ENCODE results near the gene ZNF578.
"Not testable (repeated sequence)": the region's sequence is repeated elsewhere in the genome, so short reads cannot be mapped to it uniquely, and the experiment has no call there.

DNA sequence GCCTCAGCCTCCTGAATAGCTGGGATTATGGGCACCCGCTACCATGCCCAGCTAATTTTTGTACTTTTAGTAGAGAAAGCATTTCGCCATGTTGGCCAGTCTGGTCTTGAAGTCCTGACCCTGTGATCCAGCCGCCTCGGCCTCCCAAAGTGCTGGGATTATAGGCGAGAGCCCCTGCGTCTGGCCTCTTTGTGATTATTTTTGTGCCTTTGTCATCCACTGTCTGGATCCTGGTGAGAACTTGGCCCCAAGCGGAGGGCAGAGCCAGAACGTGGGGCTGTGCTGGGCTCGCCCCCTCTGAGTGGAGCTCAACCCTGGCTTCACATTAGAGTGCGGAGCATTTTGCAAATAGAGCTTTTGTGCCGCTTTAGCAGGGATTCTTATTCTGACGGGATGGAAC, 47.6 kb downstream of the ZNF578 start:
- not testable (repeated sequence) for TF ChIP-seq CTCF (IDR thresholded peaks at IDR 0.05; ENCODE audit: low read length); EZH2 (IDR thresholded peaks at IDR 0.05; ENCODE audit: borderline replicate concordance, low read length)
